HEK293T (cell line): ENCODE results near the gene RGS1.

Source experiments
- CTCF ChIA-PET: fragments of 350-600 bp; formaldehyde crosslinking; extraction: SDS; loops from one replicate; lab custom pipeline; 2021; ENCODE audit warnings: antibody characterized with exemption, inconsistent platforms; lab: Yijun Ruan, JAX
- POLR2A ChIA-PET: fragments of 350-600 bp; formaldehyde crosslinking; extraction: SDS; loops from one replicate; lab custom pipeline; 2020; ENCODE audit warnings: antibody characterized with exemption, inconsistent platforms; lab: Yijun Ruan, JAX
- DNase-seq: peaks from one replicate; pipeline ENCODE4 v3.0.0; 2012; ENCODE audit warnings: mixed read lengths; ENCODE audit errors: extremely low spot score
- ARNT ChIP-seq: fragments of 450-650 bp; IDR thresholded peaks from 2 replicates; pipeline ENCODE4 v1.6.1; 2017; ENCODE audit warnings: mild to moderate bottlenecking
- BHLHE40 ChIP-seq: fragments of 450-650 bp; IDR thresholded peaks from 2 replicates; pipeline ENCODE4 v1.6.1; 2016; ENCODE audit warnings: mild to moderate bottlenecking, moderate library complexity, borderline replicate concordance
- CTBP1 ChIP-seq: fragments of 450-650 bp; IDR thresholded peaks from 2 replicates; pipeline ENCODE4 v1.6.1; 2016; ENCODE audit warnings: borderline replicate concordance
- ELF4 ChIP-seq: fragments of 450-650 bp; IDR thresholded peaks from 2 replicates; pipeline ENCODE4 v1.6.1; 2017; ENCODE audit warnings: antibody characterized with exemption
- FOXA1 ChIP-seq: fragments of 450-650 bp; IDR thresholded peaks from 2 replicates; pipeline ENCODE4 v1.6.1; 2016; ENCODE audit warnings: mild to moderate bottlenecking
- FOXK2 ChIP-seq: fragments of 450-650 bp; IDR thresholded peaks from 2 replicates; pipeline ENCODE4 v1.6.1; 2016; ENCODE audit warnings: mild to moderate bottlenecking
- FOXM1 ChIP-seq: fragments of 450-650 bp; IDR thresholded peaks from 2 replicates; pipeline ENCODE4 v1.6.1; 2017; ENCODE audit warnings: mild to moderate bottlenecking, borderline replicate concordance
- HDGF ChIP-seq: fragments of 450-650 bp; IDR thresholded peaks from 2 replicates; pipeline ENCODE4 v1.6.1; 2017; ENCODE audit warnings: antibody characterized with exemption, borderline replicate concordance
- L3MBTL2 ChIP-seq: fragments of 450-650 bp; conservative IDR thresholded peaks from 2 replicates; pipeline ENCODE4 v1.6.1; 2016; ENCODE audit warnings: mild to moderate bottlenecking
- LEF1 ChIP-seq: fragments of 450-650 bp; IDR thresholded peaks from 2 replicates; pipeline ENCODE4 v1.6.1; 2017; ENCODE audit warnings: mild to moderate bottlenecking, borderline replicate concordance
- NFRKB ChIP-seq: fragments of 450-650 bp; IDR thresholded peaks from 2 replicates; pipeline ENCODE4 v1.6.1; 2016; ENCODE audit warnings: mild to moderate bottlenecking, moderate library complexity
- SP1 ChIP-seq: fragments of 450-650 bp; IDR thresholded peaks from 2 replicates; pipeline ENCODE4 v1.6.1; 2017
- SUZ12 ChIP-seq: fragments of 450-650 bp; IDR thresholded peaks from 2 replicates; pipeline ENCODE4 v1.6.1; 2016; ENCODE audit warnings: mild to moderate bottlenecking
- TARDBP ChIP-seq: fragments of 450-650 bp; IDR thresholded peaks from 2 replicates; pipeline ENCODE4 v1.6.1; 2016
- ZNF384 ChIP-seq: fragments of 450-650 bp; IDR thresholded peaks from 2 replicates; pipeline ENCODE4 v1.6.1; 2016
- TF ChIP-seq, protein P1 (sequence below): fragments of 450-650 bp; IDR thresholded peaks from 2 replicates; pipeline ENCODE4 v1.6.1; 2016

RGS1 gene

DNA sequence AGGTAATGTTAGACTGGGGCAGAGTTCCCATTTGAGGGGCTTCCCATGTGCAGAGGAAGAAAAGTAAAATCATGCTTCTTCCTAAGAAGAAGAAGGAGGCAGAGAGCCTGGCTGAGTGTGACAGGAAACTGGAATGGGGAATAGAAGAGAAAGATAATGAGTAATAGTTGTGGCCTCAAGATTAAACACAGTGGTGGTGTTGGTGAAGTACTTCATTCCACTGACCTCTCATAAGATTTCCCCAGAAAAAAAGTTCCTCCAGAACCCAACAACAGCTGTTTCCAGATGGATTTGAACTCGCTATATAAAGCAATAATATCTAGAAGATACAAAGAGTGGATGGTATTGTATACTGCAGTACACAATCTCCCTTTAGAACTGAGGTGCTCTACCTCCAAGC lies 13.0 kb downstream of the RGS1 start:
- CTCF ChIA-PET = no interaction called here
- DNase-seq = no peak
- no peak for TF ChIP-seq BHLHE40
- TF ChIP-seq, protein P1, sequence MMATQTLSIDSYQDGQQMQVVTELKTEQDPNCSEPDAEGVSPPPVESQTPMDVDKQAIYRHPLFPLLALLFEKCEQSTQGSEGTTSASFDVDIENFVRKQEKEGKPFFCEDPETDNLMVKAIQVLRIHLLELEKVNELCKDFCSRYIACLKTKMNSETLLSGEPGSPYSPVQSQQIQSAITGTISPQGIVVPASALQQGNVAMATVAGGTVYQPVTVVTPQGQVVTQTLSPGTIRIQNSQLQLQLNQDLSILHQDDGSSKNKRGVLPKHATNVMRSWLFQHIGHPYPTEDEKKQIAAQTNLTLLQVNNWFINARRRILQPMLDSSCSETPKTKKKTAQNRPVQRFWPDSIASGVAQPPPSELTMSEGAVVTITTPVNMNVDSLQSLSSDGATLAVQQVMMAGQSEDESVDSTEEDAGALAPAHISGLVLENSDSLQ = no peak
- TF ChIP-seq HDGF = no peak
- TF ChIP-seq SUZ12 = no peak
- no peak for TF ChIP-seq LEF1
- TF ChIP-seq ARNT = no peak
- no peak for TF ChIP-seq FOXA1
- no peak for TF ChIP-seq ELF4
- TF ChIP-seq FOXM1 = no peak
- no peak for TF ChIP-seq TARDBP
- TF ChIP-seq SP1 = no peak
- TF ChIP-seq NFRKB = no peak
- no peak for TF ChIP-seq L3MBTL2
- no peak for TF ChIP-seq FOXK2
- TF ChIP-seq ZNF384 = no peak
- TF ChIP-seq CTBP1 = no peak
- POLR2A ChIA-PET = no interaction called here

DNA sequence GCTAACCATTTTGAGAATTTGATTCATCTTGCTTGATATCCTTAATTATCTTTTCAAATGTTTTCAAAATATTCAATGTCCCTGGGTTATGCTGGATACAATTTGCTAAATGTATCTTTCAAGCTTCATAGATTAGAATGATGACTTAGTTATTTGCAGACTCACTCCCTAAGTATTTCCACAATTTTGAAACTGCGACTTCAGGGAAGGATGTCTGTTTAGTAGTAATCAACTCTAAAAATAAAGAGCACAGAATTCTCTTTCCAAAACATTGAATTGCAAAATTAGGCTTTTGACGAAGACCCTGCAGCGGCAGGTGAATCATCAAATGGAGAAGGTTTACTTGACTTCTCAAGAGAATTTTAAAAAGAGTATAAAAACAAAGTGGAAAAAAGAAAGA lies 14.2 kb downstream of the RGS1 start:
- ChIA-PET CTCF (no interaction called here), POLR2A (no interaction called here)
- DNase-seq = no peak
- TF ChIP-seq BHLHE40 = no peak
- no peak for TF ChIP-seq FOXK2
- TF ChIP-seq SUZ12 = no peak
- TF ChIP-seq, protein P1 = no peak
- TF ChIP-seq ELF4 = no peak
- TF ChIP-seq LEF1 = no peak
- TF ChIP-seq ZNF384 = no peak
- TF ChIP-seq ARNT = no peak
- no peak for TF ChIP-seq NFRKB

DNA sequence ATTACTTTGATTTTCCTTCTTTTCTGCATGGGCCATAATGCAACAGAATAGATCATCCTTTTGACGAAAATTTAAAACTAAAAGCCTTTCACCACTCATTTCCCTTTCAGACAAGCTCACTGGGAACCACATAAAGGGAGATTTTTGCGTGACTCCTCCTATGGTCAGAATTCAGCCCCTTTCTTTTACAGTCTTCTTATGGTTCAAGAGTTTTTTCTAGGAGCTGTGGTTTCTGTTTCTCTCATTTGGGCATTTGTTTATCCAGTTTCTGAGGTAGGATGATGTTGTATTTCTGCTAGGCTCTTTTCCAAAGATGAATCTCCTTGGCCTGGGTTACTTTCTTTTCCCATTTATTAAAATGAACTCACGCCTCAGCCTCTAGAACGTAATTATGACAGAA lies 16.9 kb downstream of the RGS1 start:
- no peak for DNase-seq
- POLR2A ChIA-PET = no interaction called here
- CTCF ChIA-PET = no interaction called here
- no peak for TF ChIP-seq ELF4
- TF ChIP-seq HDGF = no peak
- no peak for TF ChIP-seq L3MBTL2
- TF ChIP-seq FOXA1 = no peak

DNA sequence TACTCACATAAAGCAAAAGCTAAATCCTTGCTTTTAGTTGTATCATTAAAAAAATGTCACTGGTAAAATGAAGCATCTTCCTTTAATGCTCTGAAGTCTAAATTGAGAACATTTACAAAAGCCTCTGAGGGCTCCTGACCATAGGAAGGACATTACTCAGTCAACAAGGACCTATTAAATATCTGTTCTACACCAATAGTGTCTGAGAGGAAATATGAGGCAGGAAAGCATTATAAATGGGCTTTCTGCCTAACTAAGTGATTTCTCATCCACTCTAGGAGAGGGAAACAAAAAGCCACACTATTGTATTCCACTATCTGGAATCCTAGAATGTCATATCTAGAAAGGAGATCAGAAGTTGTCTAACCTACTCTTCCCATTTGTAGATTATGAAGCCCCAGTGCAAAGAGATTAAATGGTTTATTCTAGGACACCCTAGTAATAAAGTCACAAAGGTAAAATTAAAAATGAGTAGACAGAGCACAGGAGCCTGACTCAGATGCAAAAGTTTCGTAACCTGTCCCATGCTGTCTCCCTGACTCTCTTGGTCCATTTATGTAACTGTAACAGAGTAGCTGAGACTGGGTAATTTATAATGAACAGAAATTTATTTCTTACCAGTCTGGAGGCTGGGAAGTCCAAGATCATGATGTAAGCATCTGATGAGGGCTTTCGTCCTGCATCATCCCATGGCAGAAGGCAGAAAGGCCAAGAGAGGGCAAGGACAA lies 17.6 kb downstream of the RGS1 start:
- POLR2A ChIA-PET = no interaction called here
- CTCF ChIA-PET = no interaction called here

DNA sequence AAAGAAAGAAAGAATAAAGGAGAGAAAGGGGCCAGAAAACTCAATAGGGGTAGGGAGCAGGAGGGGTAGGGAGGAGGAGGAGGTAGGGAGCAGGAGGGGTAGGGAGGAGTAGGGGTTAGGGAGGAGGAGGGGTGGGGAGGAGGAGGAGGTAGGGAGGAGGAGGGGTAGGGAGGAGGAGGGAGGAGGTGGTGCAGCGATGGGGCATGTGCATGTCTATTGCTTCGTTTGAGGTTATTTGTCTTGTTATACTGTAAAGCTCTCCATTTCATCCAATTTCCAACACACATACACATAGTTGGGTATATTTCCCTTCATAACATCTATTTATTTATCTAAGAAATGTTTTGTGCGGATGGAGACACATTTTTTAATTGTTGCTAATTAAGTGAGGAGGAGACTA lies 19.7 kb downstream of the RGS1 start:
- CTCF ChIA-PET = no interaction called here
- no peak for TF ChIP-seq ELF4
- TF ChIP-seq FOXK2 = no peak
- POLR2A ChIA-PET = interaction anchor here (0.5 kb wide), 1 partner anchor 462 kb away, joined by 3 read pairs; no protein-coding TSS in a partner anchor
- DNase-seq = no peak

More for the DNA sequence above, 17.6 kb downstream of the RGS1 start:
- TF ChIP-seq, protein P1 = no peak
- TF ChIP-seq HDGF (no peak), ARNT (no peak), LEF1 (no peak)
- DNase-seq = no peak

DNA sequence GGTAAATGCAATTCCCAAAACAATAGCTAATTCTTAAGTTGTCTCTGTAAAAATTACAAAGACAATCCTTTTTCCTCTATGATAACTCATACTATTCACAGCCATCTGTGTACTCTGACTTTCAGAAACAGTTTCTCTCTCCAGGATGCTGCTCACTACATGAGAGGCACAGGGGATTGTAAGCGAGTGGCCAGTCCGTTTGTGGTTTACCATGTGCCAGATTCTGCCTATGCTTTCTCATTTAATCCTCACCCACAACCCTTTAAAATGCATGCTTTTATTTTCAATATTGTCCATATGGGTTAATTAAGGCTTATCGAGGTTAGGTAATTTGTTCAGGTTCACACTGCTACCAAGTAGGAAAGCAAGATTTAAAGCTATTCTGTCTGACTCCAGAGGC lies 23.0 kb downstream of the RGS1 start:
- no peak for DNase-seq
- POLR2A ChIA-PET = no interaction called here
- CTCF ChIA-PET = interaction anchor here (0.6 kb wide), 1 partner anchor 11 kb away, joined by 3 read pairs; no protein-coding TSS in a partner anchor
- TF ChIP-seq SUZ12 (no peak), L3MBTL2 (no peak), NFRKB (no peak), ZNF384 (no peak), TARDBP (no peak), BHLHE40 (no peak), ELF4 (no peak), FOXK2 (no peak), FOXM1 (no peak), FOXA1 (no peak), LEF1 (no peak), CTBP1 (no peak)
- TF ChIP-seq, protein P1 = no peak
